Stomach smooth muscle (tissue), 2 donors: ENCODE data around the gene SPTBN2.

Experiments
- H3K27ac ChIP-seq: one replicate; pipeline ENCODE4 v1.7.0; 2013; ENCODE audit warnings: mild to moderate bottlenecking, low read length, inconsistent platforms
- H3K27me3 ChIP-seq, 2 donors: one replicate each; pipeline ENCODE4 v1.7.0; 2013; ENCODE audit warnings: low read length in 2 of 2; ENCODE audit not compliant: insufficient read depth in 2 of 2, control insufficient read depth in 1 of 2
- H3K36me3 ChIP-seq, 2 donors: one replicate each; pipeline ENCODE4 v1.7.0; 2013; ENCODE audit warnings: low read length in 2 of 2; ENCODE audit not compliant: control insufficient read depth in 2 of 2, insufficient read depth in 2 of 2
- H3K4me1 ChIP-seq: one replicate; pipeline ENCODE4 v1.7.0; 2013; ENCODE audit warnings: low read length; ENCODE audit not compliant: control insufficient read depth, insufficient read depth
- H3K4me3 ChIP-seq, 2 donors: one replicate each; pipeline ENCODE4 v1.7.0; 2013; ENCODE audit warnings: low read length in 2 of 2
- H3K9ac ChIP-seq, 2 donors: one replicate each; pipeline ENCODE4 v1.7.0; 2013; ENCODE audit warnings: low read length in 2 of 2, mild to moderate bottlenecking in 1 of 2
- H3K9me3 ChIP-seq, 2 donors: one replicate each; pipeline ENCODE4 v1.7.0; 2013; ENCODE audit warnings: low read length in 2 of 2; ENCODE audit not compliant: control insufficient read depth in 2 of 2
- donor health status: healthy.
- donor health status: Pancreatic carcinoma.

The SPTBN2 gene

DNA sequence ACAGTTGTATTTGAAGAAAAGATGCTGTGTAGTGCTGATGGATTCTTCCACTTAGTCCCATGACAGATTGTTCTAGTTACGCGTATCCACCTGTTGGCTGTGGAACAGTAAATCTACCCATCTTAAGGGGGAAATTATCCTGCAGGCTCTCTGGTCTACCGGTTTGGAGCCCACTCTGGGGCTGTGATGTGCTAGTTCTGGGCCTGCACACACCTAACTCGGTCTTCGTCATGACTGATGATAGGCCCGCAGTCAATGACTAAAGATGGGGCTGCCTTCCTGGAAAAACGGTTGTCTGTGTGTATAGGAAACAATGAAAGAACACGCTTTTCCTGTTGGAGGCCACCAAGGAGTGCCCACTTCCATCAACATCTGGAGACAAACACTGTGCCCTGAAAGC is 45.1 kb downstream of the SPTBN2 start:
- Histone ChIP-seq H3K36me3 (no peaks in the 10 kb centered on the region), H3K4me3 (no peak overlapping the region), H3K27me3 (no peaks in the 10 kb centered on the region), H3K9ac (no peak overlapping the region), H3K4me1 (no peaks in the 10 kb centered on the region), H3K9me3 (no peaks in the 10 kb centered on the region), H3K27ac (no peak overlapping the region)

DNA sequence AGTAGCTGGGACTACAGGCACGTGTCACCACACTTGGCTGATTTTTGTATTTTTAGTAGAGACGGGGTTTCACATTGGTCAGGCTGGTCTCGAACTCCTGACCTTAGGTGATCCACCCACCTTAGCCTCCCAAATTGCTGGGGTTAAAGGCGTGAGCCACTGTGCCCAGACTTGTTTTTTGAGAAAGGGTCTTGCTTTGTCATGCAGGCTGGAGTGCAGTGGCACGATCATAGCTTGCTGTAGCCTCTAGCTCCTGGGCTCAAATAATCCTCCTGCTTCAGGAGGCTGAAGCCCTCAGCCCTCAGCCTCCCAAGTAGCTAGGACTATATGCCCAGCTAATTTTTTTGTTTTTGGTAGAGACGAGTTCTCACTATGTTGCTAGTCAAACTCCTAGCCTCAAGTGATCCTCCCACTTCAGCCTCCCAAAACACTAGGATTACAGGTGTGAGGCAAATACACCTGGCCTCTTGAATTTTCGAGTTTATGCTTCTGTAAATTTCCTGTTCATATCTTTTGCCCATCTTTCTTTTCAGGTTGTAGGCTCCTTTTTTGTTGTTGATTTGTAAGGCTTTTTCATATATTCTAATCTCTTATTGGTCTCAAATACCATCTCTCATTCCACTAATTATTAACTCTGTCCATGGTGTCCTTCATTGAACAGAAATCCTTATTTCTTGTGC is 47.9 kb downstream of the SPTBN2 start:
- Histone ChIP-seq H3K27ac (no peak overlapping the region), H3K9ac (no peak overlapping the region), H3K9me3 (no peaks in the 10 kb centered on the region), H3K36me3 (no peaks in the 10 kb centered on the region), H3K4me1 (peaks cover 12% of the 10 kb centered on the region), H3K4me3 (no peak overlapping the region), H3K27me3 (no peaks in the 10 kb centered on the region)

DNA sequence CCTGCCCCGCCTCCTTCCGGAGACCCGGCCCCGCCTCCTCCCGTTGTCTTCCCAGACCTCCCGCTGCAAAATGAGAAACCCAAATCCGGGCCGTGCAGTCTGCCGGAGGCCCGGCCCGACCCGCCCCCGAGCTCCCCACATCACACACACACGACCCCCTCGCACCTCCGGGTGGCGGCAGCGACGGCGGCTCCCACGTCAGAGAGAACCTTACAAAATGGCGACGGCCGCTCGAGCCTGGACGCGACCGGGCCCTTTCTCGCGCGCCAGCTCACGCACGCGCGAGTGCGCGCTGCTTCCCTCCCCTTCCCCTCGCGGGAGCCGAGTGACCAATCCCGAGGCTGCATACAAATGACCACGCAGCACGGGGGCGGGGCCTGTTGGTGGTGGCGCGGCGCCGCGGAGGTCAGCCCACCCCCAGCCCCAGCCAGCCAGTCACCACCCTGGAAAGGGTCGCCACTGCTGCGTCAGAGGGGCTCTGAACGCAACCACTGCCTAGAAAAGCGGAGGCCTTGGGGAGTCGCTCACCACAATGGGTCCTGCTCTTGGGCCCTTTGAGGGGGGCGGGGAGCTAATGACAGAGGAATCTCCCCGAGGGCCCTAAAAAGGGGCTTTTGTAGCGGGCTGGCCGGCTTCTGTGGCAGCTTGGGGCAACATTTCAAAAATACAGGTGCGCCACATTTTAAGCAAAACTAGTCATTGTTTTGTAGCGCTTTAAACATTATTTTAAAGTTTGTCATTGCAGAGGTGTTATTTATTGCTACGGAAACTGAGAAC is 51.2 kb downstream of the SPTBN2 start, which contains the start of gene RBM4B:
Gene RBM4B, minus strand, starts transcription at position 289 of the 777 bp plus-strand sequence. CDS start 808 bp downstream, outside the sequence.
- Histone ChIP-seq H3K9ac (peak within 1 kb of the TSS; percentile 80 to 96), H3K27me3 (no peaks in the 10 kb centered on the region), H3K9me3 (no peaks in the 10 kb centered on the region), H3K4me1 (peaks cover 14% of the 10 kb centered on the region), H3K27ac (peak within 1 kb of the TSS; percentile 99), H3K36me3 (no peaks in the 10 kb centered on the region), H3K4me3 (peak within 1 kb of the TSS; percentile 77 to 86)

DNA sequence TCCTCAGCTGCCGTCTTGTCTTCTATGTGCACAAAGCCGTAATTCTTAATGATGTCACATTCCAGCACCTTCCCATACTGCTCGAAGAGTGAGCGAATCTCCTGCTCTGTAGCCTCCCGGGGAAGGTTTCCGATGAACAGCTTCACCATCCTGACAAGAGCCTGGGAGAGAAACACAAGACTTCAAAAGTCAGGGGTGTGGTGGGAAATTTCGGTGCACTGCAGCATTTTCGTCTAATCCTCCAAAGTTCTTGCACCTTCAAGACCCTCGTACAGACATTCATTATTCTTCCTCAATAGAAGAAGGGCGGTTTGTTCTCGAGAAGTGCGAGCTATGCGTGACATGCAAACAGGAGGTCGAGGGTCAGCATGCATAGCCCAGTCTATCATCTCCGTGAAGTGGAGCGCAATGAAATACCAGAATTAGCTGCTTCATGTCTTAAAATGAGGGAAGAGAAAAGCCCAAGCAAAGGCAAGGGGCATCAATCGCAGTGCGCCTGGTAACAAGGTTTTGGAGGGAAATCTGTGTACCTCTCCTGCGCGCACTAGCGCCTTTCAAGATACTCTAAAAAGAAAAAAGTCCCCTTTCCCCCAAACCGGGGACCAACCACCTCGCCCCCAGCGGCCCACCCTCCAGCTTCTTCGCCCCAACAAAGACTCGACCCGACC is 52.0 kb downstream of the SPTBN2 start:
- Histone ChIP-seq H3K9ac (peak overlapping the region; percentile 80 to 96), H3K4me1 (peaks cover 14% of the 10 kb centered on the region)

DNA sequence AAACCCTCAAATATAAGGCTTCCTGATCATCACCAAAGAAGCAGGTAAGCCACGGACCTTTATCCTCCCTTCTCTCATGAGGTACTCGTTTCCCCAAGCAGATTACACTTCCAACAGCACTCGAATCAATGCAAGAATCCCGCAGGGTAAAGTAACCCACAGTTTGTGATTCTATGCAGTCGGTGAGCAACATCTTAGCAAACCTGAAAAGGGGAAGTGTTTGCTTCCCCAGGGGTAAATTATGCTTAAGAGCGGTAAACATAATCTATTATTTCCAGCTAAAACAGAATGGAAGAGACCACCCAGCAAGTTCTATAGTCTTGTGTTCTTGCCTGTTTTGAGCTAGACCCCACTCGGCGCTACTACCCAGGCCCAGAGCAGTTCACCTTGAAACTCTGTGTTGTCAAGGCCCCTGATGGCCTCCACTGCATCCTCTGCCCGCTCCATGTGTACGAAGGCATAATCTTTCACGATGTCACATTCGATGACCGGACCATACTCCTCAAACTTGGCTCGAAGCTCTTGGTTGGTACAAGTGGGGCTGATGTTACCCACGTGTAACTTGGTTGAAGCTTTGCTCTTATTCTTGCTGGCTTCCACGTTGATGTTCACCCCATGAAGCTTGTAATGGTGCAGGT is 52.6 kb downstream of the SPTBN2 start:
- no peaks in the 10 kb centered on the region for H3K36me3 ChIP-seq
- peak overlapping the region; percentile 77 to 86 for H3K4me3 ChIP-seq
- H3K27me3 ChIP-seq = no peaks in the 10 kb centered on the region
- H3K27ac ChIP-seq = no peak overlapping the region
- H3K9ac ChIP-seq = no peak overlapping the region
- H3K9me3 ChIP-seq = no peaks in the 10 kb centered on the region
- H3K4me1 ChIP-seq = peaks cover 14% of the 10 kb centered on the region

More for the DNA sequence above, 52.0 kb downstream of the SPTBN2 start:
- peak overlapping the region; percentile 99 for H3K27ac ChIP-seq
- H3K9me3 ChIP-seq = no peaks in the 10 kb centered on the region
- no peaks in the 10 kb centered on the region for H3K27me3 ChIP-seq
- peak overlapping the region; percentile 77 to 86 for H3K4me3 ChIP-seq
- no peaks in the 10 kb centered on the region for H3K36me3 ChIP-seq

DNA sequence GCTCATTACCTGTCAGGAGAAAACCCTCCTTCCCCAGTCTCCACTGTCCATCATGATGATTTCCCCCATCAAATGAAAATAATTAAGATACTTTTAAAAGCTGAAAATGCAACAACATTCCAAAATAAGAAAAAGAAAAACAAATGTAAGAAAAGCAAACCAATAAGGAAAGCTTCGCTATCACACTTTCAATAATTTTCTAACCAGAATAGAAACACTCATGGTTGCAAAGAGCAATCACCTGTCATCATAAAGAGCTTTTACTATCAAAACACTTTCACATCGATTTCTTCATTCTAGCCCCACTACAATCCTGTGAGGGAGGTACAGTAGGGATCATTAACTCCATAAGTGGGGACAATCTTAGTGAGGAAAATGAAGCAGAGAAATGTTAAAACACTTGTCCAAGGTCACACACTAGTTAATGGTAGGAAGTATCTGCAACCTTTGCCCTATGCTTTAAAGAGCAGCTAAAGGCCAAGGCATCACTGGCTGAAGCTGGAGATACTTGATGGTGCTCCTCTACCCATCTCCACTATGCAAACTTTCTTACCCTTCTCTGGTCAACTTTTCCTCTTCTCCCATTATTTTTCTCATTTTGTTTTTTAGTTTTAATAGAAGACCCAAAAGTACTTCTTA is 53.9 kb downstream of the SPTBN2 start:
- no peaks in the 10 kb centered on the region for H3K27me3 ChIP-seq
- peaks cover 22% of the 10 kb centered on the region for H3K4me1 ChIP-seq
- peak overlapping the region in 1 of 2 donors; percentile 7 for H3K4me3 ChIP-seq
- no peak overlapping the region for H3K27ac ChIP-seq
- H3K36me3 ChIP-seq = peaks cover 0 to 2% of the 10 kb centered on the region in 2 donors
- H3K9ac ChIP-seq = no peak overlapping the region
- H3K9me3 ChIP-seq = no peaks in the 10 kb centered on the region

DNA sequence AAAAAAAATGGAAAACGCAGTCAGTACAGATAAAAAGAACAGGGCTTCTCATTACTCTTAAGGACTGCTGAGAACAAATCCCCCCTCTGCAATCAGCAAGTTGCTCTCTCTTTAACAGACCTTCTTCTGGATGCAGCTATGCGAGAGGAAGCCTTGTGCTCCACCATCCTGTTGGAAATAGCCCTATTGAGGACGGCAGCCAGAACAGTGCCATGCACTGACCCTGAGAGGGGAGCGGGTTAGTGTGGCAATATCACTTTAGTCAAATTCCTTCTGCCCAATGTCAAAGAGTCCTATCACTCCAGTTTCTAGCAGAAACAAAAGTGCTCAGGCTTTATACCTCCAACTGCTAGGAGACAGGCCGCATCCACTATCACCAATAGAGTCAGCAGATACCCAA is 58.2 kb downstream of the SPTBN2 start:
- Histone ChIP-seq H3K9me3 (no peaks in the 10 kb centered on the region), H3K27ac (no peak overlapping the region), H3K27me3 (no peaks in the 10 kb centered on the region), H3K9ac (no peak overlapping the region), H3K4me3 (no peak overlapping the region), H3K4me1 (peaks cover 7% of the 10 kb centered on the region), H3K36me3 (peaks cover 20 to 24% of the 10 kb centered on the region in 2 donors)

DNA sequence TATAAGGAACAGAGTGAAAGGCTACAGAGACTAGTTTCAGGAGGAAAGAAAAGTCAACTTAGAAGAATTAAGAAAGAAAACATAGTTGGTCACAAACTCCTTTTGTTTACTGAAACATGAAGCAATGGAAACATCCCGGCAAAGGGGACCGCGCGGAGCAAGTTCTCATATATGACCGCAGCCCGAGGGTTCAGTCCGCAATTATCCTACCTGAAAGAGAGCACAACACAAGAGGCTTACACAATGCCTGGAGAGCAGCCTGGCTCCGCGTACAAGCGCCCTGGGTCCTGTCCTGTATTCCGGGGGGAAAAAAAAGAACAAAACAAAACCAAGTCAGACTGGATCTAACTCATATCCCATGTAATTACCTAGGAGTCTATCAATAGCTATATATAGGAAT is 63.6 kb downstream of the SPTBN2 start:
- H3K36me3 ChIP-seq = peaks cover 35 to 36% of the 10 kb centered on the region in 2 donors
- peaks cover 3% of the 10 kb centered on the region for H3K4me1 ChIP-seq
- no peak overlapping the region for H3K9ac ChIP-seq

DNA sequence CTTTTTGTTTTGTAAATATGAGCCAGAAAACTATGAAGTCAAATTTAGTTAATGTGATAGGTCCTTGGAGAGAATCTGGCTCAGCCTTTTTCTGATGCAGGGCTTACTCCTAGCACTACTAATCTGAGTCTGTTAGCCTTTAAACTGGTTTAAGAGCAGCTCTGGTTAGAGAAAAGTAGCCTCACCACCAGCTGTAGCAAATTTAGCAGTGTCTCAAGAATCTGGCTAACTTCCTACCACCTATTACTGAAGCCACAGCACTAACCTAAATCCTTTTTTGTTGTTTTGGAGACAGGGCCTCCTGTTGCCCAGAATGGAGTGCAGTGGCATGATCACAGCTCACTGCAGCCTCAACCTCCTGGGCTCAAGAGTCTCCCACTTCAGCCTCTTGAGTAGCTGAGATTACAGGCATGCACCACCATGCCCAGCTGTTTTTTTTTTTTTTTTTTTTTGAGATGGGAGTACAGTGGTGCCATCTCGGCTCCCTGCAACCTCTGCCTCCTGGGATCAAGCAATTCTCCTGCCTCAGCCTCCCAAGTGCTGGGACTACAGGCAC is 65.2 kb downstream of the SPTBN2 start:
- H3K9me3 ChIP-seq = no peaks in the 10 kb centered on the region
- peaks cover 34 to 39% of the 10 kb centered on the region in 2 donors for H3K36me3 ChIP-seq
- H3K4me3 ChIP-seq = no peak overlapping the region
- no peaks in the 10 kb centered on the region for H3K27me3 ChIP-seq
- H3K4me1 ChIP-seq = peaks cover 3% of the 10 kb centered on the region
- no peak overlapping the region for H3K27ac ChIP-seq
- H3K9ac ChIP-seq = no peak overlapping the region

More for the DNA sequence above, 63.6 kb downstream of the SPTBN2 start:
- no peak overlapping the region for H3K4me3 ChIP-seq
- no peaks in the 10 kb centered on the region for H3K27me3 ChIP-seq
- H3K27ac ChIP-seq = no peak overlapping the region
- H3K9me3 ChIP-seq = no peaks in the 10 kb centered on the region

DNA sequence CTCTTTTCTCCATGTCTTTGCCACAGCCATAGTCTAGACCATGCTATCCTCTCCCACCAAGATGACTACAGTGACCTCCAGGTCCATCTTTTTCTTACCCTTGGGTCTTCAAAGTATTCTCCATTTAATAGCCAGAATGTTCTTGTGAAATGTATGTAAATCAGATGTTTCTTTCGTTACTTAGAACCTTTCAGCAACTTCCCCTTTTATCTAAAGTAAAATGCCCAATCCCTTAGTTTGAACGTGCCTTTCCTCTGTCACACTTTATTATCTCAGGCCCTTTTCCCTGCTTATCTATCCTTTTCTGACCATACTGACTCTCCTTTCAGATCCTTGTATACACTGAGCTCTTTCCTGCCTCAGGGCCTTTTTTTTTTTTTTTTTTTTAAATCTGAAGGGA is 69.3 kb downstream of the SPTBN2 start:
- H3K9ac ChIP-seq = no peak overlapping the region
- peaks cover 10% of the 10 kb centered on the region in 2 donors for H3K36me3 ChIP-seq
- no peaks in the 10 kb centered on the region for H3K9me3 ChIP-seq
- H3K4me1 ChIP-seq = peaks cover 3% of the 10 kb centered on the region
- no peak overlapping the region for H3K27ac ChIP-seq
- H3K4me3 ChIP-seq = no peak overlapping the region
- H3K27me3 ChIP-seq = no peaks in the 10 kb centered on the region
